ENCODE data around the gene VOPP1. TPM values are rescaled to one million over a fixed set of nuclear protein-coding genes. Genes with fewer than 3 reads are reported as not detected.
A peak's percentile ranks its signal among the peaks of the same experiment; 100 is the strongest.
"Not testable (repeated sequence)": the region's sequence is repeated elsewhere in the genome, so short reads cannot be mapped to it uniquely, and the experiment has no call there.

VOPP1 gene
- total and polyA plus RNA-seq, 5 experiments from 2014 or later = 19.5 to 48.9 (median 31.5) TPM

DNA sequence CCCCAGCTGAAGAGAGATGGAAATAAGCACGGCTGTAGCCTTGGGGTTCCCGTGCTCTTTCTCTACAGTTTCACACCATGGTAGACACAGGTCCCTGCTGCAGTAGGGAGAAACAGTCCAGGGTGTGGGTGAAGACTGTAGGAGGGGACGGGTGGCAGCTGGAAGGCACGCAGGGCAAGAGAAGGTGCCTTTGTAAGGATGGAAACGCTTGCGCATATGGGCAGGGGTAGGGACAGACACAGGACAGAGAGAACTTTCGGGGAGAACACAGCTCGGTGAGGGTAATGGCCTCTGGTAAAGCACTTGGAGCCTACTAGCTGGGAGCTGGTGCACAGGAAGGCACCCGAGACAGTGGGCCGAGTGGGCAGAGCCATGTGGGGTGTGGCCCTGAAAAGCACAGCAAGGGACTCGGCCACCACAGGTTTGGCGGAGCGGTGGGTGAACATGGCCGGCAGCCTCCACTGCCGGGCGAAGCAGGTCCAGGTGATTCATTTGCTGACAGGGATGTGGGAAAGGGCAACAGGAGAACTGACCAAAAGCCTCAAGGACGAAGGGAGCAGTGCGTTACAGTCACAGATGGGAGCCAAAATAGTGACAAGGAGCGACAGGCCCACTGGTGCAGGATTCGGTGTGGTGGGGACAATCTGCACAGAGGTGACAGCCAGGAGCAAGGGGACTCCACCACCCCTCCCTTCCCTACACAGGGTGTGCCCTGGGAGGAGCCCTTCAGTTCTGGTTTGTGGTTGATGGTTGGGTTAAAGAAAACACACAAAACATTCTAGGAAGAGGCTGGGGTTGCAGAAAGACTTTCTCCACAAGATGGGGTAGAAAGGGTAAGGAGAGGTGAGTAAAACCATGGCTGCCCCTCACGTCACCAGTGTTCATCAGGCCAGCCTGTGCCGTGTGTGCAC lies 97.1 kb downstream of the VOPP1 start:
- POLR2A ChIA-PET = interaction anchor here (1.2 kb wide), 1 partner anchor 97 kb away, joined by 7 read pairs; the partner anchor contains the start of gene VOPP1
- peak overlapping the region; percentile 43 to 86 (median 72) for H3K4me3 Mint-ChIP-seq
- no peaks in the 10 kb centered on the region for H3K9me3 Mint-ChIP-seq
- H3K36me3 Mint-ChIP-seq = peaks cover 0 to 7% (median 3%) of the 10 kb centered on the region in 3 donors
- DNase-seq = peak in 4 of 10 donors; percentile 12 to 60 (median 48)
- peak; percentile 41 to 67 for ATAC-seq
- H3K27me3 Mint-ChIP-seq = no peaks in the 10 kb centered on the region
- peaks cover 49 to 76% (median 71%) of the 10 kb centered on the region in 4 donors for H3K4me1 Mint-ChIP-seq
- peak overlapping the region; percentile 86 to 96 (median 91) for H3K27ac Mint-ChIP-seq

DNA sequence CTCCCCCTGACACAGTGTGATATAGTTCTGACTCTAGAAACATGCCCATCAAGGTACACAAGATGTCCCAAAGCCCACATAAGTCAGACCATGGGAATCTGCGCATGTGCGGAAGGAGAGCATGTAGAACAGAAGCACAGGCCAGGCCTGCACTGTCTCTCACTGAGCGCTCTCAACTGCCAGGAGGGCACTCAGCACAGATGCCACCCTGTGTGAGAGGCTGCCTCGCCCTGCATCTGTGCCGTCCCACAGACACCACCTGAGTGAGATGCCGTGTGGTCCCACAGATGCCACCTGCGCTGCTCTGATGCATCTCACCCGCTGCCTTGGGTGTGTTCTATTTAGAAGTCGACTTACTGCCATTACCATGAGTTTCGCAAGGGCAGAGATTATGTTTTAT lies 98.4 kb downstream of the VOPP1 start:
- POLR2A ChIA-PET = no interaction called here
- Mint-ChIP-seq H3K4me3 (peak overlapping the region in 8 of 10 donors; percentile 66 to 84 (median 75)), H3K4me1 (peaks cover 49 to 85% (median 79%) of the 10 kb centered on the region in 4 donors), H3K27ac (peak overlapping the region; percentile 84 to 96 (median 90)), H3K27me3 (no peaks in the 10 kb centered on the region), H3K9me3 (no peaks in the 10 kb centered on the region), H3K36me3 (peaks cover 0 to 9% (median 3%) of the 10 kb centered on the region in 3 donors)
- ATAC-seq (no peak), DNase-seq (peak in 1 of 10 donors; percentile 28)

DNA sequence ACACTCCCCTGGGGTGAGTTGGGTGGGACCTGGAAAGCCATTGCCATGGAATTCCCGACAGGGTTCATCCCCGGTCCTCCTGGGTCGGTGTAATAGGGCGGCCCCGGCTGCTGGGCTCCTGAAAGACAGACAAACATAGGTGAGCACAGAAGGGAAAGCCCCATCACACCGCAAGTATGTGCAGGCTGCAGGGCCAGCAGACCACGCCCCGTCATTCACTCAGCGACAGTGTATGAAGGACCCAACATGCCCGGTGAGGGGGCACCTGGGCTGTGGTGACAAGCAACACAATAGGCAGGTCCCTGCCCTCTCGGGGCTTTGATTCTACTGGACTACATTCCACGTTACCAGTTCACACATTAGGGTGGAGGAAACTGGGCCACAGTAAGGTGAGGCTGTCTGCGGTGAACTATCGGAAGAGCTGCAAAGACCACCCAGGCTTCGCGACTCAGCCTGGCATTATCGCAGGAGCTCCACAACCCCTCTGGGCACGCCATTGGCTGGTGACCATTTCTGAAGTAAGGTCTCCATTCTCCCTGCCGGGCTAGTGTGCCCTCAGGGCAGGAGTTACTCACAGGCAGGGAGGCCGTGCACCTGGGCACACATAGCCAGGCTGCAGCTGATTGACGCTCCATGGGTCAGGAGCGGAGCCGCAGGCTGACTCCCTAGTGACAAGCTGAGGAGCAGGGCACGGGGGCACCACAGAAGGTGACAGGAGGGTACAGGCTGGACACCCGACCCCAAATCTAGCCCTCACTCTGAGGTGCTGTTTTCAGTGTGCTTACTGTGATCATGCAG lies 99.2 kb downstream of the VOPP1 start:
- peak; percentile 7 to 23 for ATAC-seq
- no peaks in the 10 kb centered on the region for H3K9me3 Mint-ChIP-seq
- H3K36me3 Mint-ChIP-seq = peaks cover 0 to 9% (median 3%) of the 10 kb centered on the region in 3 donors
- POLR2A ChIA-PET = no interaction called here
- peaks cover 48 to 85% (median 80%) of the 10 kb centered on the region in 4 donors for H3K4me1 Mint-ChIP-seq
- H3K27ac Mint-ChIP-seq = peak overlapping the region; percentile 17 to 96 (median 90)
- no peaks in the 10 kb centered on the region for H3K27me3 Mint-ChIP-seq
- peak overlapping the region in 4 of 10 donors; percentile 45 to 84 (median 74) for H3K4me3 Mint-ChIP-seq
- DNase-seq = peak in 1 of 10 donors; percentile 67

GRCh38 chr7:55472406-55472805 lies 99.9 kb downstream of the VOPP1 start:
- H3K27me3 Mint-ChIP-seq, DNase-seq, H3K36me3 Mint-ChIP-seq, H3K27ac Mint-ChIP-seq, H3K9me3 Mint-ChIP-seq, H3K4me3 Mint-ChIP-seq, POLR2A ChIA-PET: not testable (repeated sequence)
- peaks cover 45 to 85% (median 79%) of the 10 kb centered on the region in 4 donors for H3K4me1 Mint-ChIP-seq
- ATAC-seq = peak; percentile 31 to 67

GRCh38 chr7:55471594-55471993 lies 100.7 kb downstream of the VOPP1 start:
- H3K27me3 Mint-ChIP-seq = not testable (repeated sequence)

DNA sequence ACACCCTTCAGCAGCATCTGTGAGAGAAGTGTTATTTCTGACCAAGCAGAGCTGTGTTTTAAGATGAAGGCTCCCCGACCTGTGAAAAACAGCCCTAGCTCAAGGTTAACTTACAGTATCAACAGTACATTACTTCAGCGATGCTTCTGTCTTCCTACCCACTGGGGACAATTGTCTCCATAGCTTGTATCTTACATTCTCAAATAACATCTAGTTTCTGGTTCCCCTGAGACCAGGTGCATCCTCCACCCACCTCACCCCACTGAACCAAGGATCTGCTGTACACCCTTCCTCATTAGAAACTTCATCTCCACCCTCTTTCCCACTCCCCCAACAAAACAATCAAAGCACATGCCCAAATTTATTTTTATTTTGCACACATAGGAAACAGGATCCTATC lies 102.0 kb downstream of the VOPP1 start:
- DNase-seq = no peak
- H3K9me3 Mint-ChIP-seq = no peaks in the 10 kb centered on the region
- H3K27me3 Mint-ChIP-seq = no peaks in the 10 kb centered on the region
- H3K36me3 Mint-ChIP-seq = peaks cover 0 to 17% (median 3%) of the 10 kb centered on the region in 3 donors
- H3K4me3 Mint-ChIP-seq = peak overlapping the region in 9 of 10 donors; percentile 25 to 72 (median 56)
- H3K4me1 Mint-ChIP-seq = peaks cover 31 to 81% (median 75%) of the 10 kb centered on the region in 4 donors
- POLR2A ChIA-PET = interaction anchor here (0.5 to 5.4 kb wide), 8 partner anchors 12 to 595 kb away, joined by 3 to 28 read pairs (median 4); partner anchors contain the start of genes LANCL2 and VOPP1
- H3K27ac Mint-ChIP-seq = peak overlapping the region; percentile 82 to 97 (median 95)
- ATAC-seq = no peak

More at GRCh38 chr7:55471594-55471993, 100.7 kb downstream of the VOPP1 start:
- peaks cover 38 to 83% (median 78%) of the 10 kb centered on the region in 4 donors for H3K4me1 Mint-ChIP-seq
- H3K9me3 Mint-ChIP-seq, POLR2A ChIA-PET, ATAC-seq, DNase-seq: not testable (repeated sequence)
- peak overlapping the region in 3 of 10 donors; percentile 48 to 79 (median 62) for H3K27ac Mint-ChIP-seq
- peaks cover 0 to 12% (median 0%) of the 10 kb centered on the region in 3 donors for H3K36me3 Mint-ChIP-seq
- peak overlapping the region in 1 of 10 donors; percentile 25 for H3K4me3 Mint-ChIP-seq

- peak overlapping the region; percentile 19 to 77 (median 52) for H3K4me3 Mint-ChIP-seq
- peaks cover 0 to 22% (median 8%) of the 10 kb centered on the region in 3 donors for H3K36me3 Mint-ChIP-seq
- peaks cover 0 to 2% (median 0%) of the 10 kb centered on the region in 9 donors for H3K9me3 Mint-ChIP-seq
- no peaks in the 10 kb centered on the region for H3K27me3 Mint-ChIP-seq
- H3K4me1 Mint-ChIP-seq = peaks cover 28 to 81% (median 71%) of the 10 kb centered on the region in 4 donors
- POLR2A ChIA-PET = interaction anchor here (0.5 to 5.4 kb wide), 14 partner anchors 9 to 595 kb away, joined by 3 to 28 read pairs (median 4); partner anchors contain the start of genes LANCL2 and VOPP1
- DNase-seq (no peak), ATAC-seq (no peak)
- peak overlapping the region; percentile 89 to 97 (median 94) for H3K27ac Mint-ChIP-seq
Observed at GRCh38 chr7:55469721-55470120, 102.6 kb downstream of the VOPP1 start.

DNA sequence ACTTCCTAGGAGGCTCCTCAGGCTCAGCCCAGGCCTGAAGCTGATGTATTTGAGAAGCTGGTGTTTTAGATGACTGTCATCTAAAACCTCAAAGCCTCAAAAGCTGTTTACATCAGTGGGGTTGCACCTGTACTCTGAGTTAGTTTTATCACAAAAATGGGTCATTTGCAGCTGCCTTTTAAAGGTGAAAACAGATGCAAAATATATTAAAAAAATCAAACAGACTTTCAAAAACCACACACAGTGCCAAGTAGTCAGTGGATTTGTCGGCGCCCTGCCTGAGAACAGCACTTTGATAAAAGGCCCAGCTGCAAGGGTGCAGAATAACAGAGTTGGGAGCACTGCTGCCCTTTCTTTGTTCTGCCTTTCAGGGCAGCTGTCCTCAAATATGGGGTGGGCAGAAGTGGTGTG lies 103.0 kb downstream of the VOPP1 start:
- DNase-seq (peak in 5 of 10 donors; percentile 29 to 80 (median 46)), ATAC-seq (peak; percentile 78 to 80)
- Mint-ChIP-seq H3K9me3 (peaks cover 0 to 4% (median 0%) of the 10 kb centered on the region in 9 donors), H3K4me1 (peaks cover 25 to 81% (median 68%) of the 10 kb centered on the region in 4 donors), H3K36me3 (peaks cover 0 to 25% (median 11%) of the 10 kb centered on the region in 3 donors), H3K27me3 (no peaks in the 10 kb centered on the region), H3K27ac (peak overlapping the region; percentile 89 to 97 (median 94)), H3K4me3 (peak overlapping the region; percentile 19 to 77 (median 52))
- POLR2A ChIA-PET = interaction anchor here (0.8 to 5.4 kb wide), 12 partner anchors 10 to 637 kb away, joined by 3 to 28 read pairs (median 4); partner anchors contain the start of genes CHCHD2, LANCL2 and VOPP1

DNA sequence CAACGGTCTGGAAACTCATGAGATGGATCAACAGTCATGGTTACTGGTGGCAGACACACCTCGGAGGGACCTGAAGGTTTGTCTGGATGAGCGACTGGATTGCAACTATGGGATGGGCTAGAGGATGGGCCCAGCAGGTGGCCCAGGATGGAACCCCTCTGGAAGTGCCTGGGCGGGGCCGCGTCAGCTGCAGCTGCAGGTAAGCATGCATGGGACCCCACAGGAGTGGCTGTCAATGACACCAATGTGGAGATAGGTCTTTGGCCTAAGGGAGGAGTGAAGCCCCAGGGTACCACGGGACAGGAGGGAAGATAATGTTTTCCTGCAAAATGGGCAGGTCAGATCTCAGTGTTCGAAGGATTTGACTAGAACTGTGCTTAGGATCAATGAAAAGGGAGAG lies 103.8 kb downstream of the VOPP1 start:
- Mint-ChIP-seq H3K4me3 (peak overlapping the region in 9 of 10 donors; percentile 12 to 77 (median 51)), H3K36me3 (peaks cover 0 to 28% (median 17%) of the 10 kb centered on the region in 3 donors), H3K4me1 (peaks cover 20 to 80% (median 63%) of the 10 kb centered on the region in 4 donors)

DNA sequence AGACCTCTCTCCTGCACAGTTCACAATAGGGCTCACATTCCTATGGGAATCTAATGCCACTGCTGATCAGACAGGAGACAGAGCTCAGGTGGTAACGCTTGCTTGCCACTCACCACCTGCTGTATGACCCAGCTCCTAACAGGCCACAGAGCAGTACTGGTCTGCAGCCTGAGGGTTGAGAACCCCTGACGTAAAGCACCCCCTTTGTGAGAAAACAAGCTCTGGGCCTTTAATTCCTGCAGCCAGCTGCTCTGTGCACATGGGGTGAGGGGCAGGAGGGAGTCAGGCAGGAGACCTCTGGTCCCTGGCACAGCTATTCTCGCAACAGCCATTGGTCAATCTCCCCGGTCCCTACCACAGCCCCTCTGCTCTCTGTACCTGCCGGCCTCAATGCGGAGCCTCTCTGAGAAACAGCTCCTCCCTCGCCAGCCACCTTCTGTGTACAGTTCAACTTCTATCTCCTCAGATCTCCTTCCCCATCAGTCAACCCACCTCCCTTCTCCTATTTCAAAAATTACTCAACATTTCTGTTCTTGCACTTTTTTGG lies 105.2 kb downstream of the VOPP1 start:
- Mint-ChIP-seq H3K9me3 (peaks cover 0 to 7% (median 3%) of the 10 kb centered on the region in 9 donors), H3K27ac (peak overlapping the region in 9 of 10 donors; percentile 89 to 97 (median 93)), H3K27me3 (no peaks in the 10 kb centered on the region), H3K36me3 (peaks cover 3 to 31% (median 22%) of the 10 kb centered on the region in 3 donors), H3K4me3 (peak overlapping the region in 5 of 10 donors; percentile 14 to 65 (median 19)), H3K4me1 (peaks cover 22 to 83% (median 63%) of the 10 kb centered on the region in 4 donors)
- POLR2A ChIA-PET = interaction anchor here (0.9 to 5.4 kb wide), 3 partner anchors 15 to 106 kb away, joined by 3 to 28 read pairs (median 4); partner anchors contain the start of gene VOPP1
- ATAC-seq (no peak), DNase-seq (no peak)

More for the DNA sequence above, 103.8 kb downstream of the VOPP1 start:
- DNase-seq (no peak), ATAC-seq (no peak)
- no peaks in the 10 kb centered on the region for H3K27me3 Mint-ChIP-seq
- POLR2A ChIA-PET = interaction anchor here (0.9 to 5.4 kb wide), 7 partner anchors 16 to 638 kb away, joined by 3 to 28 read pairs (median 4); partner anchors contain the start of genes CHCHD2, LANCL2 and VOPP1
- H3K9me3 Mint-ChIP-seq = peaks cover 0 to 4% (median 0%) of the 10 kb centered on the region in 9 donors
- peak overlapping the region; percentile 89 to 97 (median 94) for H3K27ac Mint-ChIP-seq

DNA sequence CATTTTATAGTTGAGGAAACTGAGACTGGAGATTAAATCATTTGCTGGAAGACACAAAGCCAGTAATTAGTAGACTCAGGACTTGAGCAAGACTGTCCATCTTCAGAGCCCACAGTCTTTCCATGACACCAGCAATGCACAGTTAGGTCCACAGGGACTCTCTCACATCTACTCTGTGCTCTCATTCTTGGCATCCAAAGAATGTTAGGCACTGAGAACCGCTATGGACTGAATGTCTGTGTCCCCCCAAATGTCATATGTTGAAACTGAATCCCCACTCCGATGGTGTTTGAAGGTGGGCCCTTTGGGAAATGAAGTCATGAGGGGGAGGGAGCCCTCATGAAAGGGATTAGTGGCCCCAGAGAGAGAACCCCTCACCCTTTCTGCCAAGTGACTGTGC lies 106.6 kb downstream of the VOPP1 start:
- H3K9me3 Mint-ChIP-seq = peaks cover 0 to 17% (median 8%) of the 10 kb centered on the region in 9 donors
- peaks cover 24 to 84% (median 65%) of the 10 kb centered on the region in 4 donors for H3K4me1 Mint-ChIP-seq
- ATAC-seq = no peak
- H3K27ac Mint-ChIP-seq = peak overlapping the region in 7 of 10 donors; percentile 10 to 95 (median 83)
- H3K27me3 Mint-ChIP-seq = no peaks in the 10 kb centered on the region
- peaks cover 10 to 28% (median 22%) of the 10 kb centered on the region in 3 donors for H3K36me3 Mint-ChIP-seq
- POLR2A ChIA-PET = interaction anchor here (5.4 kb wide), 1 partner anchor 107 kb away, joined by 28 read pairs; the partner anchor contains the start of gene VOPP1
- H3K4me3 Mint-ChIP-seq = no peak overlapping the region
- DNase-seq = no peak
